ENCODE results near the gene PVR. TPM values are rescaled to one million over a fixed set of nuclear protein-coding genes. Genes with fewer than 3 reads are reported as not detected.
A peak's percentile ranks its signal among the peaks of the same experiment; 100 is the strongest.

The PVR gene
- total RNA-seq, 1 experiment from 2014 or later: 52.1 TPM

DNA sequence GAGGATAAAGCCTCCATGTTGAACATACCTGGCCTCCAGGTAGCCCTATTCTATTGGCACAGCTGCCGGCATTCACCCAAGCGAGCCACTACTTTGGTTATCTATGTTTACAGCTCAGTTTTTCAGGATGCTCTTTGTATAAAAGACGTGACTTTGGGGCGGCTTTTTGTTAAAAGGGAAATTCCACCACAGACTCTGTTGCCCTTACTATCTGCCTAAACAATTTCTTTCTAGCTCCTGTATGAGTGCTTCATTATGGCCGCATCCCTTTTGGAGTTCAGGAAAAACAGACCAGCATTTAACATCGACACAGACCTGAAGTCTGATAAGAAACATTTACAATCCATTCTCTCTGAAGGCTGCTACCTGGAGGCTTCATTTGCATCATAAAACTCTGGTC, 39.5 kb upstream of the PVR start:
- H3K9me2 ChIP-seq (ENCODE audit: insufficient read depth): no peaks in the 10 kb centered on the region
- no peaks in the 10 kb centered on the region for H4K20me1 ChIP-seq (ENCODE audit: insufficient read depth)
- H3F3A ChIP-seq (ENCODE audit: insufficient read depth, low read depth): peaks cover 29% of the 10 kb centered on the region; the same call in 1 of the 2 replicates
- no peak overlapping the region for H3K4me2 ChIP-seq
- H3K4me1 ChIP-seq (replicated peaks; ENCODE audit: insufficient read depth): peaks cover 39% of the 10 kb centered on the region
- no peaks in the 10 kb centered on the region; the same call in 1 of the 2 replicates for H3K9me3 ChIP-seq (ENCODE audit: insufficient read depth, low read depth)
- ChIA-PET POLR2A (ENCODE audit: unreplicated experiment) (interaction anchor here (0.5 to 0.7 kb wide), 2 partner anchors 11 to 247 kb away, joined by 3 read pairs; no protein-coding TSS in a partner anchor), CTCF (no interaction called here)
- no peak for DNase-seq
- no peak overlapping the region for H2AFZ ChIP-seq
- H3K27ac ChIP-seq: no peak overlapping the region
- TF ChIP-seq EZH2 (IDR thresholded peaks at IDR 0.05; ENCODE audit: low read depth): no peak
- TF ChIP-seq, protein P1, sequence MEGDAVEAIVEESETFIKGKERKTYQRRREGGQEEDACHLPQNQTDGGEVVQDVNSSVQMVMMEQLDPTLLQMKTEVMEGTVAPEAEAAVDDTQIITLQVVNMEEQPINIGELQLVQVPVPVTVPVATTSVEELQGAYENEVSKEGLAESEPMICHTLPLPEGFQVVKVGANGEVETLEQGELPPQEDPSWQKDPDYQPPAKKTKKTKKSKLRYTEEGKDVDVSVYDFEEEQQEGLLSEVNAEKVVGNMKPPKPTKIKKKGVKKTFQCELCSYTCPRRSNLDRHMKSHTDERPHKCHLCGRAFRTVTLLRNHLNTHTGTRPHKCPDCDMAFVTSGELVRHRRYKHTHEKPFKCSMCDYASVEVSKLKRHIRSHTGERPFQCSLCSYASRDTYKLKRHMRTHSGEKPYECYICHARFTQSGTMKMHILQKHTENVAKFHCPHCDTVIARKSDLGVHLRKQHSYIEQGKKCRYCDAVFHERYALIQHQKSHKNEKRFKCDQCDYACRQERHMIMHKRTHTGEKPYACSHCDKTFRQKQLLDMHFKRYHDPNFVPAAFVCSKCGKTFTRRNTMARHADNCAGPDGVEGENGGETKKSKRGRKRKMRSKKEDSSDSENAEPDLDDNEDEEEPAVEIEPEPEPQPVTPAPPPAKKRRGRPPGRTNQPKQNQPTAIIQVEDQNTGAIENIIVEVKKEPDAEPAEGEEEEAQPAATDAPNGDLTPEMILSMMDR (conservative IDR thresholded peaks at IDR 0.05): no peak
- H3K4me3 ChIP-seq: no peak overlapping the region
- intact Hi-C loops (cut with micrococcal nuclease; ENCODE audit: unreplicated experiment): no loop called here
- BruUV-seq (replicated peaks): no TSS peak
- H3K79me2 ChIP-seq (ENCODE audit: low read depth): no peaks in the 10 kb centered on the region
- no peaks in the 10 kb centered on the region for H3K27me3 ChIP-seq (ENCODE audit: insufficient read depth, low read depth)
- H3K36me3 ChIP-seq (ENCODE audit: low read depth): no peaks in the 10 kb centered on the region

DNA sequence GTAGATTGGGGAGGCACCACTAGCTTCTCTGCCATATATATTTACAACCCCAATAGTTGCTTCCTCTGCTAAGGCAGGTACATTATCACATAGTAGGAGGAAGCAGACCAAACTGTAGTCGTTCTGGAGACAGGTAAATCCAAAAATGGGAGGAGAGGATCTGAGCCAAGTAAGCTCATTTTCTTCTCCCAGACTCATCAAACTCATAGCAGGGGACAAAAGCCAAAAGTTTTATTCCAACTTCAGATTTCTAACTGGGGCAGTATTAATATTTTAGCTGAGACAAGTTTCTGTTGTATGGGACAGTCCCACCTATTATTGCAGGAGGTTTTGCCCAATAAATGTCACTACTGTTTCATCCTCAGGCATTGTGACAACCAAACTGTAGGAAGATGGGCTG, 38.2 kb upstream of the PVR start:
- intact Hi-C loops (cut with micrococcal nuclease; ENCODE audit: unreplicated experiment): no loop called here
- H3K9me2 ChIP-seq (ENCODE audit: insufficient read depth): no peaks in the 10 kb centered on the region
- CTCF ChIA-PET: no interaction called here
- no peak for DNase-seq
- POLR2A ChIA-PET (ENCODE audit: unreplicated experiment): no interaction called here
- no peaks in the 10 kb centered on the region for H3K79me2 ChIP-seq (ENCODE audit: low read depth)
- TF ChIP-seq EZH2 (IDR thresholded peaks at IDR 0.05; ENCODE audit: low read depth): no peak
- TF ChIP-seq, protein P1 (conservative IDR thresholded peaks at IDR 0.05): no peak
- no peak overlapping the region for H3K4me2 ChIP-seq
- no peak overlapping the region for H3K4me3 ChIP-seq
- no TSS peak for BruUV-seq (replicated peaks)
- H3K36me3 ChIP-seq (ENCODE audit: low read depth): no peaks in the 10 kb centered on the region
- no peak overlapping the region for H2AFZ ChIP-seq
- H4K20me1 ChIP-seq (ENCODE audit: insufficient read depth): no peaks in the 10 kb centered on the region
- H3K27ac ChIP-seq: no peak overlapping the region
- H3K4me1 ChIP-seq (replicated peaks; ENCODE audit: insufficient read depth): peaks cover 39% of the 10 kb centered on the region
- H3K27me3 ChIP-seq (ENCODE audit: insufficient read depth, low read depth): no peaks in the 10 kb centered on the region
- peaks cover 32% of the 10 kb centered on the region; the same call in 1 of the 2 replicates for H3F3A ChIP-seq (ENCODE audit: insufficient read depth, low read depth)
- no peaks in the 10 kb centered on the region for H3K9me3 ChIP-seq (ENCODE audit: insufficient read depth, low read depth)

DNA sequence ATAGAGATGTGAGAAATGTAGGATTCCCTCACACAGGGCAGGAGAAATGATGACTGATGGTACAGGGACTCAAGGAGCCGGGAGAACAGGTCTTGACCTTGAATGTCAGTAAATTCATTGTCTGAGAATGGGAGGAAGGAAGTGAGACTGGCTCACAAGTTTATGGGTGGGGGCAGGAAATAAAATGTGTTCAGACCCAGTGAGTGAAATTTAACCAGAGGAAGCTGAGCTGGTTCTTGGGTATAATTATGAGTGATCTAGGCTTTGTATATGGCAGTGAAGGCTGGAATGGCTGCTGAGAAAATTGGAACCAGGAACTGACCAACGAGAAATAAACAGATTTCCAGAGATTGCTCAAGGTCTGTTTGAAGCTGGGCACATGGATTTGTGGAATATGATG, 36.7 kb upstream of the PVR start:
- no peak overlapping the region for H3K4me3 ChIP-seq
- no peaks in the 10 kb centered on the region for H3K9me2 ChIP-seq (ENCODE audit: insufficient read depth)
- CTCF ChIA-PET: no interaction called here
- H3K27ac ChIP-seq: peak overlapping the region; percentile 54
- no peaks in the 10 kb centered on the region for H3K27me3 ChIP-seq (ENCODE audit: insufficient read depth, low read depth)
- peaks cover 50% of the 10 kb centered on the region for H3K4me1 ChIP-seq (replicated peaks; ENCODE audit: insufficient read depth)
- intact Hi-C loops (cut with micrococcal nuclease; ENCODE audit: unreplicated experiment): no loop called here
- no peaks in the 10 kb centered on the region for H4K20me1 ChIP-seq (ENCODE audit: insufficient read depth)
- no TSS peak for BruUV-seq (replicated peaks)
- no peak overlapping the region for H2AFZ ChIP-seq
- no peaks in the 10 kb centered on the region for H3K36me3 ChIP-seq (ENCODE audit: low read depth)
- TF ChIP-seq, protein P1 (conservative IDR thresholded peaks at IDR 0.05): no peak
- no peak for TF ChIP-seq EZH2 (IDR thresholded peaks at IDR 0.05; ENCODE audit: low read depth)
- H3K79me2 ChIP-seq (ENCODE audit: low read depth): no peaks in the 10 kb centered on the region
- no peaks in the 10 kb centered on the region for H3K9me3 ChIP-seq (ENCODE audit: insufficient read depth, low read depth)
- POLR2A ChIA-PET (ENCODE audit: unreplicated experiment): no interaction called here
- DNase-seq: peak in 1 of 2 experiments; percentile 80
- H3F3A ChIP-seq (ENCODE audit: insufficient read depth, low read depth): peaks cover 39% of the 10 kb centered on the region; the same call in 1 of the 2 replicates
- H3K4me2 ChIP-seq: peak overlapping the region; percentile 38
